Lower leg skin (tissue), 3 donors: Measurements from ENCODE around the gene CDC20.

ENCODE experiments used
- POLR2A ChIP-seq, 2 donors: fragments of 450-650 bp; IDR thresholded peaks; one replicate each; pipeline ENCODE4 v1.6.1; 2016 to 2017; ENCODE audit warnings: antibody characterized with exemption in 2 of 2, mild to moderate bottlenecking in 1 of 2, moderate library complexity in 1 of 2
- TF ChIP-seq, protein P1 (sequence below), 3 donors: fragments of 450-650 bp; IDR thresholded peaks; one replicate each; pipeline ENCODE4 v1.5.1; 2016; ENCODE audit warnings: antibody characterized with exemption in 3 of 3, mild to moderate bottlenecking in 3 of 3, moderate library complexity in 2 of 3

DNA sequence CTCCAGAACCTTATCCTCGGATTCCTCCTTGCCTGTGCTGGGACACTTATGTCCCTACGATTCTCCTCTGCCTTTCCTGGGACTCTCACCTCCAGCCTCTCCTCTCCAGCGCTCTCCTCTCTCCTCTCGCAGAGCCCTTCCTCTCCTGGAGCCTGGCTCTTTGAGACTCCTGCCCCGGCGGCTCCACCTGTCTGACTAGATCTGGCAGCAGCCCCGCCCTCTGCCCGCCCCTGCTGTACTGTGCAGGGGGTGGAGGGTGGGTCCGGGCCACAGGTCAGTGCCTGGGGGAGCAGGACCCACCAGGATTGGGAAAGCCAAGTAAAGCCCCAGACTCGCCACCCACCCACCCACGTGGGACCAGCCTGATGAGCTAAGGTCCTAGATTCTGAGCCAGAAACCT lies 7.4 kb downstream of the CDC20 start:
- no peak for TF ChIP-seq POLR2A (IDR thresholded peaks at IDR 0.05)
- TF ChIP-seq, protein P1, sequence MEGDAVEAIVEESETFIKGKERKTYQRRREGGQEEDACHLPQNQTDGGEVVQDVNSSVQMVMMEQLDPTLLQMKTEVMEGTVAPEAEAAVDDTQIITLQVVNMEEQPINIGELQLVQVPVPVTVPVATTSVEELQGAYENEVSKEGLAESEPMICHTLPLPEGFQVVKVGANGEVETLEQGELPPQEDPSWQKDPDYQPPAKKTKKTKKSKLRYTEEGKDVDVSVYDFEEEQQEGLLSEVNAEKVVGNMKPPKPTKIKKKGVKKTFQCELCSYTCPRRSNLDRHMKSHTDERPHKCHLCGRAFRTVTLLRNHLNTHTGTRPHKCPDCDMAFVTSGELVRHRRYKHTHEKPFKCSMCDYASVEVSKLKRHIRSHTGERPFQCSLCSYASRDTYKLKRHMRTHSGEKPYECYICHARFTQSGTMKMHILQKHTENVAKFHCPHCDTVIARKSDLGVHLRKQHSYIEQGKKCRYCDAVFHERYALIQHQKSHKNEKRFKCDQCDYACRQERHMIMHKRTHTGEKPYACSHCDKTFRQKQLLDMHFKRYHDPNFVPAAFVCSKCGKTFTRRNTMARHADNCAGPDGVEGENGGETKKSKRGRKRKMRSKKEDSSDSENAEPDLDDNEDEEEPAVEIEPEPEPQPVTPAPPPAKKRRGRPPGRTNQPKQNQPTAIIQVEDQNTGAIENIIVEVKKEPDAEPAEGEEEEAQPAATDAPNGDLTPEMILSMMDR (IDR thresholded peaks at IDR 0.05) = no peak
